ENCODE data around the gene GNAI1.

The GNAI1 gene

GRCh38 chr7:80210400-80210799 is 75.8 kb downstream of the GNAI1 start:
- Histone ChIP-seq H3K27me3 (ENCODE audit: insufficient read depth, low read length) (no peaks in the 10 kb centered on the region), H3K4me3 (ENCODE audit: low read depth, low read length) (no peak overlapping the region), H3K79me2 (ENCODE audit: control insufficient read depth, insufficient read depth, low read length, unreplicated experiment) (no peaks in the 10 kb centered on the region), H3K36me3 (ENCODE audit: insufficient read depth, low read length) (0 out of 2 replicates have a peak, but pooled peaks cover 3% of the 10 kb centered on the region), H3K27ac (ENCODE audit: low read depth, low read length) (no peak overlapping the region), H2AFZ (ENCODE audit: low read length, unreplicated experiment) (no peak overlapping the region), H3K4me1 (ENCODE audit: control insufficient read depth, insufficient read depth, low read length, unreplicated experiment) (no peaks in the 10 kb centered on the region)

GRCh38 chr7:80213814-80214213 is 79.2 kb downstream of the GNAI1 start:
- no peak overlapping the region for H3K4me3 ChIP-seq (ENCODE audit: low read depth, low read length)
- peaks cover 8% of the 10 kb centered on the region for H3K4me1 ChIP-seq (ENCODE audit: control insufficient read depth, insufficient read depth, low read length, unreplicated experiment)
- H2AFZ ChIP-seq (ENCODE audit: low read length, unreplicated experiment) = no peak overlapping the region
- no peak overlapping the region for H3K27ac ChIP-seq (ENCODE audit: low read depth, low read length)
- H3K79me2 ChIP-seq (ENCODE audit: control insufficient read depth, insufficient read depth, low read length, unreplicated experiment) = no peaks in the 10 kb centered on the region
- H3K27me3 ChIP-seq (ENCODE audit: insufficient read depth, low read length) = no peaks in the 10 kb centered on the region
- H3K36me3 ChIP-seq (ENCODE audit: insufficient read depth, low read length) = 0 out of 2 replicates have a peak, but pooled peaks cover 3% of the 10 kb centered on the region

- peaks cover 12% of the 10 kb centered on the region for H3K4me1 ChIP-seq (ENCODE audit: control insufficient read depth, insufficient read depth, low read length, unreplicated experiment)
Observed at GRCh38 chr7:80215734-80216133, 81.1 kb downstream of the GNAI1 start.

GRCh38 chr7:80216996-80217842 is 82.6 kb downstream of the GNAI1 start:
- no peak overlapping the region for H3K4me3 ChIP-seq (ENCODE audit: low read depth, low read length)
- no peak overlapping the region for H3K27ac ChIP-seq (ENCODE audit: low read depth, low read length)
- no peak overlapping the region for H2AFZ ChIP-seq (ENCODE audit: low read length, unreplicated experiment)
- no peaks in the 10 kb centered on the region for H3K27me3 ChIP-seq (ENCODE audit: insufficient read depth, low read length)
- peaks cover 12% of the 10 kb centered on the region for H3K4me1 ChIP-seq (ENCODE audit: control insufficient read depth, insufficient read depth, low read length, unreplicated experiment)
- H3K36me3 ChIP-seq (ENCODE audit: insufficient read depth, low read length) = peaks cover 5% of the 10 kb centered on the region; the same call in 1 of the 2 replicates
- no peaks in the 10 kb centered on the region for H3K79me2 ChIP-seq (ENCODE audit: control insufficient read depth, insufficient read depth, low read length, unreplicated experiment)

More at GRCh38 chr7:80215734-80216133, 81.1 kb downstream of the GNAI1 start:
- H3K27ac ChIP-seq (ENCODE audit: low read depth, low read length) = no peak overlapping the region
- H3K27me3 ChIP-seq (ENCODE audit: insufficient read depth, low read length) = no peaks in the 10 kb centered on the region
- H3K4me3 ChIP-seq (ENCODE audit: low read depth, low read length) = no peak overlapping the region
- H3K36me3 ChIP-seq (ENCODE audit: insufficient read depth, low read length) = peaks cover 8% of the 10 kb centered on the region; the same call in 1 of the 2 replicates
- no peak overlapping the region for H2AFZ ChIP-seq (ENCODE audit: low read length, unreplicated experiment)
- H3K79me2 ChIP-seq (ENCODE audit: control insufficient read depth, insufficient read depth, low read length, unreplicated experiment) = no peaks in the 10 kb centered on the region

- Histone ChIP-seq H3K4me1 (ENCODE audit: control insufficient read depth, insufficient read depth, low read length, unreplicated experiment) (peaks cover 12% of the 10 kb centered on the region), H2AFZ (ENCODE audit: low read length, unreplicated experiment) (no peak overlapping the region)
Observed at GRCh38 chr7:80218723-80219122, 84.1 kb downstream of the GNAI1 start.

GRCh38 chr7:80220022-80220634 is 85.5 kb downstream of the GNAI1 start:
- no peaks in the 10 kb centered on the region for H3K79me2 ChIP-seq (ENCODE audit: control insufficient read depth, insufficient read depth, low read length, unreplicated experiment)
- H3K27ac ChIP-seq (ENCODE audit: low read depth, low read length) = no peak overlapping the region
- H3K4me3 ChIP-seq (ENCODE audit: low read depth, low read length) = no peak overlapping the region
- peaks cover 14% of the 10 kb centered on the region for H3K4me1 ChIP-seq (ENCODE audit: control insufficient read depth, insufficient read depth, low read length, unreplicated experiment)
- no peak overlapping the region for H2AFZ ChIP-seq (ENCODE audit: low read length, unreplicated experiment)
- H3K36me3 ChIP-seq (ENCODE audit: insufficient read depth, low read length) = peaks cover 5% of the 10 kb centered on the region; the same call in 1 of the 2 replicates
- no peaks in the 10 kb centered on the region for H3K27me3 ChIP-seq (ENCODE audit: insufficient read depth, low read length)

More at GRCh38 chr7:80218723-80219122, 84.1 kb downstream of the GNAI1 start:
- H3K27me3 ChIP-seq (ENCODE audit: insufficient read depth, low read length) = no peaks in the 10 kb centered on the region
- peaks cover 5% of the 10 kb centered on the region; the same call in 1 of the 2 replicates for H3K36me3 ChIP-seq (ENCODE audit: insufficient read depth, low read length)
- H3K27ac ChIP-seq (ENCODE audit: low read depth, low read length) = peak overlapping the region; percentile 21; the same call in 1 of the 2 replicates
- 0 out of 2 replicates have a peak overlapping the region, but pooled peaks have one; percentile 11 for H3K4me3 ChIP-seq (ENCODE audit: low read depth, low read length)
- no peaks in the 10 kb centered on the region for H3K79me2 ChIP-seq (ENCODE audit: control insufficient read depth, insufficient read depth, low read length, unreplicated experiment)

- Histone ChIP-seq H3K27ac (ENCODE audit: low read depth, low read length) (no peak overlapping the region), H3K4me1 (ENCODE audit: control insufficient read depth, insufficient read depth, low read length, unreplicated experiment) (peaks cover 8% of the 10 kb centered on the region), H3K4me3 (ENCODE audit: low read depth, low read length) (no peak overlapping the region), H3K36me3 (ENCODE audit: insufficient read depth, low read length) (peaks cover 4% of the 10 kb centered on the region; the same call in 1 of the 2 replicates), H3K79me2 (ENCODE audit: control insufficient read depth, insufficient read depth, low read length, unreplicated experiment) (no peaks in the 10 kb centered on the region), H2AFZ (ENCODE audit: low read length, unreplicated experiment) (no peak overlapping the region), H3K27me3 (ENCODE audit: insufficient read depth, low read length) (no peaks in the 10 kb centered on the region)
Observed at GRCh38 chr7:80224415-80224814, 89.8 kb downstream of the GNAI1 start.

- Histone ChIP-seq H3K4me3 (ENCODE audit: low read depth, low read length) (no peak overlapping the region), H3K36me3 (ENCODE audit: insufficient read depth, low read length) (no peaks in the 10 kb centered on the region; the same call in 1 of the 2 replicates), H2AFZ (ENCODE audit: low read length, unreplicated experiment) (no peak overlapping the region), H3K79me2 (ENCODE audit: control insufficient read depth, insufficient read depth, low read length, unreplicated experiment) (no peaks in the 10 kb centered on the region), H3K4me1 (ENCODE audit: control insufficient read depth, insufficient read depth, low read length, unreplicated experiment) (peaks cover 8% of the 10 kb centered on the region), H3K27me3 (ENCODE audit: insufficient read depth, low read length) (no peaks in the 10 kb centered on the region), H3K27ac (ENCODE audit: low read depth, low read length) (no peak overlapping the region)
Observed at GRCh38 chr7:80225361-80225760, 90.7 kb downstream of the GNAI1 start.

GRCh38 chr7:80226629-80227028 is 92.0 kb downstream of the GNAI1 start:
- Histone ChIP-seq H3K27me3 (ENCODE audit: insufficient read depth, low read length) (no peaks in the 10 kb centered on the region), H3K4me3 (ENCODE audit: low read depth, low read length) (no peak overlapping the region), H3K27ac (ENCODE audit: low read depth, low read length) (no peak overlapping the region), H3K79me2 (ENCODE audit: control insufficient read depth, insufficient read depth, low read length, unreplicated experiment) (no peaks in the 10 kb centered on the region), H3K4me1 (ENCODE audit: control insufficient read depth, insufficient read depth, low read length, unreplicated experiment) (peaks cover 12% of the 10 kb centered on the region), H3K36me3 (ENCODE audit: insufficient read depth, low read length) (no peaks in the 10 kb centered on the region), H2AFZ (ENCODE audit: low read length, unreplicated experiment) (no peak overlapping the region)

GRCh38 chr7:80230327-80230726 is 95.7 kb downstream of the GNAI1 start:
- H3K4me3 ChIP-seq (ENCODE audit: low read depth, low read length) = no peak overlapping the region
- no peak overlapping the region for H2AFZ ChIP-seq (ENCODE audit: low read length, unreplicated experiment)
- H3K4me1 ChIP-seq (ENCODE audit: control insufficient read depth, insufficient read depth, low read length, unreplicated experiment) = peaks cover 13% of the 10 kb centered on the region
- H3K27ac ChIP-seq (ENCODE audit: low read depth, low read length) = no peak overlapping the region
- H3K79me2 ChIP-seq (ENCODE audit: control insufficient read depth, insufficient read depth, low read length, unreplicated experiment) = no peaks in the 10 kb centered on the region
- H3K27me3 ChIP-seq (ENCODE audit: insufficient read depth, low read length) = no peaks in the 10 kb centered on the region
- no peaks in the 10 kb centered on the region for H3K36me3 ChIP-seq (ENCODE audit: insufficient read depth, low read length)
